ENCODE measurements around the gene PDE7B.

DNA sequence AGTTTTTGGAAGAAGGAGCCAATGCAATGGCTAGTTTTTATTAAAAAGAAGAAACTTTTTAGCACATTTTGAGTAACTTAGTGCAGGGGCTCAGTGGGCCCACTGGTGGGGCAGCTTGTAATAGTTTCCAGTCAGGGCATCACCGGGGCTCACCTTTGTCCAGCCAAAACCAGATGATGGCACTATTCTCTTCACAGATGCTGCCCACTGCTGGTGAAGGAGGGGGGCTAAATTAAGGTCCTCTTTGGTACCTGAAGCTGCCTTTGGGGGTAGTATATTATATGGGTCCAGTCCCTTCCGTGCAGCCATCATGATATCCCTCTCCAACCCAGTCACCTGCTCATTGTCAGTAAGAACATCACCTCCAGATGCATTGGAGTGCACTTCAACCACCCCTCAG, 182.9 kb downstream of the PDE7B start:
- TF ChIP-seq, protein P1, sequence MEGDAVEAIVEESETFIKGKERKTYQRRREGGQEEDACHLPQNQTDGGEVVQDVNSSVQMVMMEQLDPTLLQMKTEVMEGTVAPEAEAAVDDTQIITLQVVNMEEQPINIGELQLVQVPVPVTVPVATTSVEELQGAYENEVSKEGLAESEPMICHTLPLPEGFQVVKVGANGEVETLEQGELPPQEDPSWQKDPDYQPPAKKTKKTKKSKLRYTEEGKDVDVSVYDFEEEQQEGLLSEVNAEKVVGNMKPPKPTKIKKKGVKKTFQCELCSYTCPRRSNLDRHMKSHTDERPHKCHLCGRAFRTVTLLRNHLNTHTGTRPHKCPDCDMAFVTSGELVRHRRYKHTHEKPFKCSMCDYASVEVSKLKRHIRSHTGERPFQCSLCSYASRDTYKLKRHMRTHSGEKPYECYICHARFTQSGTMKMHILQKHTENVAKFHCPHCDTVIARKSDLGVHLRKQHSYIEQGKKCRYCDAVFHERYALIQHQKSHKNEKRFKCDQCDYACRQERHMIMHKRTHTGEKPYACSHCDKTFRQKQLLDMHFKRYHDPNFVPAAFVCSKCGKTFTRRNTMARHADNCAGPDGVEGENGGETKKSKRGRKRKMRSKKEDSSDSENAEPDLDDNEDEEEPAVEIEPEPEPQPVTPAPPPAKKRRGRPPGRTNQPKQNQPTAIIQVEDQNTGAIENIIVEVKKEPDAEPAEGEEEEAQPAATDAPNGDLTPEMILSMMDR (IDR thresholded peaks at IDR 0.05 in 8 of 11, conservative IDR thresholded peaks at IDR 0.05 in 3 of 11), result no peak
- TF ChIP-seq POLR2A (IDR thresholded peaks at IDR 0.05), result no peak
